GM23338 (cell line): ENCODE results near the gene SYNE4. TPM values are rescaled to one million over a fixed set of nuclear protein-coding genes. Genes with fewer than 3 reads are reported as not detected.

Source experiments
- CREB1 ChIP-seq: fragments of 250-450 bp; sonication (Bioruptor Pico); IDR thresholded peaks from 2 replicates; pipeline ENCODE4 v1.5.0; 2020; ENCODE audit warnings: low read depth, mild to moderate bottlenecking, moderate library complexity
- EZH2 ChIP-seq: fragments of 200-600 bp; sonication (generic); IDR thresholded peaks from one replicate; pipeline ENCODE4 v1.8.0; 2017; ENCODE audit warnings: antibody characterized with exemption, mild to moderate bottlenecking, low read depth; ENCODE audit not compliant: unreplicated experiment
- NANOG ChIP-seq: IDR thresholded peaks from 2 replicates; pipeline ENCODE4 v1.6.1; 2016; ENCODE audit warnings: antibody characterized with exemption, borderline replicate concordance
- POLR2AphosphoS5 ChIP-seq: IDR thresholded peaks from 2 replicates; pipeline ENCODE4 v1.6.1; 2016; ENCODE audit warnings: antibody characterized with exemption, low read depth
- ZNF114 ChIP-seq: fragments of 250-450 bp; sonication (Bioruptor Pico); IDR thresholded peaks from 2 replicates; pipeline ENCODE4 v1.5.0; 2020; ENCODE audit warnings: mild to moderate bottlenecking, moderate library complexity
- ZNF331 ChIP-seq: fragments of 250-450 bp; sonication (Bioruptor Pico); IDR thresholded peaks from 2 replicates; pipeline ENCODE4 v1.5.0; 2020; ENCODE audit warnings: low read depth, mild to moderate bottlenecking, moderate library complexity
- polyA plus RNA-seq: library from polyadenylated mRNA; unstranded; fragments of >200 nt; fragmentation: Nextera tagmentation; extraction: Ambion mirVana; gene quantifications from 2 replicates; pipeline ENCODE4 v1.2.1, GENCODE V29; 2016
- total RNA-seq: library from RNA; depleted of rRNA; stranded (reverse); fragments of >200 nt; shearing (Covaris generic); gene quantifications from 2 replicates; pipeline ENCODE4 v1.2.3, GENCODE V29; 2014
- TF ChIP-seq, protein P1 (sequence below): fragments of 250-450 bp; sonication (Bioruptor Pico); IDR thresholded peaks from 2 replicates; pipeline ENCODE4 v1.5.0; 2020; ENCODE audit warnings: mild to moderate bottlenecking, moderate library complexity
- TF ChIP-seq, protein P2 (sequence below): IDR thresholded peaks from 2 replicates; pipeline ENCODE4 v1.6.1; 2016; ENCODE audit warnings: antibody characterized with exemption
- TF ChIP-seq, protein P3 (sequence below): IDR thresholded peaks from one replicate; pipeline ENCODE4 v1.6.1; 2018; ENCODE audit warnings: antibody characterized with exemption; ENCODE audit not compliant: unreplicated experiment

The SYNE4 gene
- total and polyA plus RNA-seq, 2 experiments from 2014 or later = 26.1 to 49.8 TPM

DNA sequence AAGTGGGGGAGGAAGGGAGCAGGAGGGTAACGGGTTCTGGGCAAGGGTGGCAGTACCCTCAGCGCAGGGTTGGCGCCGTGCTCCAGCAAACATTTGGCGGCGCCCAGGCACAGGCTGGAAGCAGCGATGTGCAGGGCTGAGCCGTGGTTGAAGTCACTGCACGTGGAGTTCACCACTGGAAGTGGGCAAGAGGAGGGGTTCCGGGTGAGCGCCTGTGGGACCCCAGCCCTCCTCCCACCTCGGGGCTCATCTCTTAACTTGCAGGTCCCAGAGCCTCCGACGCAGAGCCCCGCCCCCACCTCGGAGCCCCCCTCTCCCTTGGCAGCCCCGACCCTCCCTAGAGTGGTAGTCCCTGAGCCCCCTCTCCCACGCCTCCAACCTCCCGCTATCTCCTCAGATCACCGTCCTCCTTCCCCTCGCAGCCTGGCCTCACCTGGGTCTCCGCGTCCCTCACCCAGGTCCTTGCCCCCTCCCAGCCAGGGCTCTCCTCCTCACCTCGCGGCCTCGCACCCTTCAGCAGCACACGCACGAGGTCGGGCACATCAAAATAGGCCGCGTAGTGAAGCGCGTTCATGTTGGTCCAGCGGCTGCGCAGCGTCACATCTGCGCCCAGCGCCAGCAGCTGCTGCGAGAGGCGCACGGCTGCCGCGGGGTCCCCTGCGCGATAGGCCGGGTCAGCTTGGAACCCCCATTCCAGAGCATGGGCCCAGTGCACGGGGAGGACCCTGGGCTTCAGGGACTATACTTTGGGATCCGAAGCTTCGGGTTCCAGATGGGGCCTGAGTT lies 17.7 kb upstream of the SYNE4 start (continued):
- TF ChIP-seq, protein P1, sequence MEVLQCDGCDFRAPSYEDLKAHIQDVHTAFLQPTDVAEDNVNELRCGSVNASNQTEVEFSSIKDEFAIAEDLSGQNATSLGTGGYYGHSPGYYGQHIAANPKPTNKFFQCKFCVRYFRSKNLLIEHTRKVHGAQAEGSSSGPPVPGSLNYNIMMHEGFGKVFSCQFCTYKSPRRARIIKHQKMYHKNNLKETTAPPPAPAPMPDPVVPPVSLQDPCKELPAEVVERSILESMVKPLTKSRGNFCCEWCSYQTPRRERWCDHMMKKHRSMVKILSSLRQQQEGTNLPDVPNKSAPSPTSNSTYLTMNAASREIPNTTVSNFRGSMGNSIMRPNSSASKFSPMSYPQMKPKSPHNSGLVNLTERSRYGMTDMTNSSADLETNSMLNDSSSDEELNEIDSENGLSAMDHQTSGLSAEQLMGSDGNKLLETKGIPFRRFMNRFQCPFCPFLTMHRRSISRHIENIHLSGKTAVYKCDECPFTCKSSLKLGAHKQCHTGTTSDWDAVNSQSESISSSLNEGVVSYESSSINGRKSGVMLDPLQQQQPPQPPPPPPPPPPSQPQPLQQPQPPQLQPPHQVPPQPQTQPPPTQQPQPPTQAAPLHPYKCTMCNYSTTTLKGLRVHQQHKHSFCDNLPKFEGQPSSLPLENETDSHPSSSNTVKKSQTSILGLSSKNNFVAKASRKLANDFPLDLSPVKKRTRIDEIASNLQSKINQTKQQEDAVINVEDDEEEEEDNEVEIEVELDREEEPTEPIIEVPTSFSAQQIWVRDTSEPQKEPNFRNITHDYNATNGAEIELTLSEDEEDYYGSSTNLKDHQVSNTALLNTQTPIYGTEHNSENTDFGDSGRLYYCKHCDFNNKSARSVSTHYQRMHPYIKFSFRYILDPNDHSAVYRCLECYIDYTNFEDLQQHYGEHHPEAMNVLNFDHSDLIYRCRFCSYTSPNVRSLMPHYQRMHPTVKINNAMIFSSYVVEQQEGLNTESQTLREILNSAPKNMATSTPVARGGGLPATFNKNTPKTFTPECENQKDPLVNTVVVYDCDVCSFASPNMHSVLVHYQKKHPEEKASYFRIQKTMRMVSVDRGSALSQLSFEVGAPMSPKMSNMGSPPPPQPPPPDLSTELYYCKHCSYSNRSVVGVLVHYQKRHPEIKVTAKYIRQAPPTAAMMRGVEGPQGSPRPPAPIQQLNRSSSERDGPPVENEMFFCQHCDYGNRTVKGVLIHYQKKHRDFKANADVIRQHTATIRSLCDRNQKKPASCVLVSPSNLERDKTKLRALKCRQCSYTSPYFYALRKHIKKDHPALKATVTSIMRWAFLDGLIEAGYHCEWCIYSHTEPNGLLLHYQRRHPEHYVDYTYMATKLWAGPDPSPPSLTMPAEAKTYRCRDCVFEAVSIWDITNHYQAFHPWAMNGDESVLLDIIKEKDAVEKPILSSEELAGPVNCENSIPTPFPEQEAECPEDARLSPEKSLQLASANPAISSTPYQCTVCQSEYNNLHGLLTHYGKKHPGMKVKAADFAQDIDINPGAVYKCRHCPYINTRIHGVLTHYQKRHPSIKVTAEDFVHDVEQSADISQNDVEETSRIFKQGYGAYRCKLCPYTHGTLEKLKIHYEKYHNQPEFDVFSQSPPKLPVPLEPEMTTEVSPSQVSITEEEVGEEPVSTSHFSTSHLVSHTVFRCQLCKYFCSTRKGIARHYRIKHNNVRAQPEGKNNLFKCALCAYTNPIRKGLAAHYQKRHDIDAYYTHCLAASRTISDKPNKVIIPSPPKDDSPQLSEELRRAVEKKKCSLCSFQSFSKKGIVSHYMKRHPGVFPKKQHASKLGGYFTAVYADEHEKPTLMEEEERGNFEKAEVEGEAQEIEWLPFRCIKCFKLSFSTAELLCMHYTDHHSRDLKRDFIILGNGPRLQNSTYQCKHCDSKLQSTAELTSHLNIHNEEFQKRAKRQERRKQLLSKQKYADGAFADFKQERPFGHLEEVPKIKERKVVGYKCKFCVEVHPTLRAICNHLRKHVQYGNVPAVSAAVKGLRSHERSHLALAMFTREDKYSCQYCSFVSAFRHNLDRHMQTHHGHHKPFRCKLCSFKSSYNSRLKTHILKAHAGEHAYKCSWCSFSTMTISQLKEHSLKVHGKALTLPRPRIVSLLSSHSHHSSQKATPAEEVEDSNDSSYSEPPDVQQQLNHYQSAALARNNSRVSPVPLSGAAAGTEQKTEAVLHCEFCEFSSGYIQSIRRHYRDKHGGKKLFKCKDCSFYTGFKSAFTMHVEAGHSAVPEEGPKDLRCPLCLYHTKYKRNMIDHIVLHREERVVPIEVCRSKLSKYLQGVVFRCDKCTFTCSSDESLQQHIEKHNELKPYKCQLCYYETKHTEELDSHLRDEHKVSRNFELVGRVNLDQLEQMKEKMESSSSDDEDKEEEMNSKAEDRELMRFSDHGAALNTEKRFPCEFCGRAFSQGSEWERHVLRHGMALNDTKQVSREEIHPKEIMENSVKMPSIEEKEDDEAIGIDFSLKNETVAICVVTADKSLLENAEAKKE = no peak
- TF ChIP-seq ZNF114 (CRISPR knock-in tag) = no peak
- TF ChIP-seq NANOG = no peak
- TF ChIP-seq POLR2AphosphoS5 = no peak
- no peak for TF ChIP-seq ZNF331 (CRISPR knock-in tag)
- TF ChIP-seq CREB1 (CRISPR knock-in tag) = no peak
- TF ChIP-seq, protein P2, sequence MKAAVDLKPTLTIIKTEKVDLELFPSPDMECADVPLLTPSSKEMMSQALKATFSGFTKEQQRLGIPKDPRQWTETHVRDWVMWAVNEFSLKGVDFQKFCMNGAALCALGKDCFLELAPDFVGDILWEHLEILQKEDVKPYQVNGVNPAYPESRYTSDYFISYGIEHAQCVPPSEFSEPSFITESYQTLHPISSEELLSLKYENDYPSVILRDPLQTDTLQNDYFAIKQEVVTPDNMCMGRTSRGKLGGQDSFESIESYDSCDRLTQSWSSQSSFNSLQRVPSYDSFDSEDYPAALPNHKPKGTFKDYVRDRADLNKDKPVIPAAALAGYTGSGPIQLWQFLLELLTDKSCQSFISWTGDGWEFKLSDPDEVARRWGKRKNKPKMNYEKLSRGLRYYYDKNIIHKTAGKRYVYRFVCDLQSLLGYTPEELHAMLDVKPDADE = no peak
- TF ChIP-seq EZH2 = no peak
- TF ChIP-seq, protein P3, sequence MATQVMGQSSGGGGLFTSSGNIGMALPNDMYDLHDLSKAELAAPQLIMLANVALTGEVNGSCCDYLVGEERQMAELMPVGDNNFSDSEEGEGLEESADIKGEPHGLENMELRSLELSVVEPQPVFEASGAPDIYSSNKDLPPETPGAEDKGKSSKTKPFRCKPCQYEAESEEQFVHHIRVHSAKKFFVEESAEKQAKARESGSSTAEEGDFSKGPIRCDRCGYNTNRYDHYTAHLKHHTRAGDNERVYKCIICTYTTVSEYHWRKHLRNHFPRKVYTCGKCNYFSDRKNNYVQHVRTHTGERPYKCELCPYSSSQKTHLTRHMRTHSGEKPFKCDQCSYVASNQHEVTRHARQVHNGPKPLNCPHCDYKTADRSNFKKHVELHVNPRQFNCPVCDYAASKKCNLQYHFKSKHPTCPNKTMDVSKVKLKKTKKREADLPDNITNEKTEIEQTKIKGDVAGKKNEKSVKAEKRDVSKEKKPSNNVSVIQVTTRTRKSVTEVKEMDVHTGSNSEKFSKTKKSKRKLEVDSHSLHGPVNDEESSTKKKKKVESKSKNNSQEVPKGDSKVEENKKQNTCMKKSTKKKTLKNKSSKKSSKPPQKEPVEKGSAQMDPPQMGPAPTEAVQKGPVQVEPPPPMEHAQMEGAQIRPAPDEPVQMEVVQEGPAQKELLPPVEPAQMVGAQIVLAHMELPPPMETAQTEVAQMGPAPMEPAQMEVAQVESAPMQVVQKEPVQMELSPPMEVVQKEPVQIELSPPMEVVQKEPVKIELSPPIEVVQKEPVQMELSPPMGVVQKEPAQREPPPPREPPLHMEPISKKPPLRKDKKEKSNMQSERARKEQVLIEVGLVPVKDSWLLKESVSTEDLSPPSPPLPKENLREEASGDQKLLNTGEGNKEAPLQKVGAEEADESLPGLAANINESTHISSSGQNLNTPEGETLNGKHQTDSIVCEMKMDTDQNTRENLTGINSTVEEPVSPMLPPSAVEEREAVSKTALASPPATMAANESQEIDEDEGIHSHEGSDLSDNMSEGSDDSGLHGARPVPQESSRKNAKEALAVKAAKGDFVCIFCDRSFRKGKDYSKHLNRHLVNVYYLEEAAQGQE = no peak
